B cell (primary cell): ENCODE results near the gene PTPN1. TPM values are rescaled to one million over a fixed set of nuclear protein-coding genes. Genes with fewer than 3 reads are reported as not detected.

Experiments used
- ATAC-seq: fragments of 200-7000 bp; cut with Tn5 transposase; one replicate; pipeline ENCODE4 v1.10.0; 2021; ENCODE audit warnings: low read depth, mild to moderate bottlenecking, moderate number of reproducible peaks, moderate library complexity
- CTCF ChIA-PET: fragments of 350-600 bp; sonication (Branson Sonifier 250); formaldehyde crosslinking; loops from one replicate; lab custom pipeline; 2021; ENCODE audit warnings: antibody characterized with exemption, inconsistent platforms; lab: Charles Lee
- POLR2A ChIA-PET: fragments of 350-600 bp; sonication (Branson Sonifier 250); formaldehyde crosslinking; loops from one replicate; lab custom pipeline; 2021; ENCODE audit warnings: antibody characterized with exemption; lab: Charles Lee
- DNase-seq: peaks from one replicate; pipeline ENCODE4 v3.0.0; 2013
- H2AFZ ChIP-seq: 2 replicates; pipeline ENCODE4 v1.6.1; 2012; ENCODE audit warnings: mild to moderate bottlenecking, low read depth, low read length; ENCODE audit not compliant: insufficient read depth, poor library complexity, severe bottlenecking
- H3K27ac ChIP-seq, 2 donors: 1 replicate in 1 of 2; 2 replicates in 1 of 2; pipeline ENCODE4 v1.5.1; 2012 to 2013; ENCODE audit warnings: low read length in 2 of 2, mild to moderate bottlenecking in 2 of 2, moderate library complexity in 1 of 2
- H3K27me3 ChIP-seq, 4 experiments: fragments of 200-600 bp in 1 of 4; sonication (generic) in 1 of 4; replicated peaks in 1 of 4; 1 replicate in 2 of 4; 2 replicates in 2 of 4; pipeline versions ENCODE4 v1.6.1 to v1.7.0; 2013 to 2016; ENCODE audit warnings: low read length in 3 of 4, mild to moderate bottlenecking in 2 of 4, mixed read lengths in 1 of 4, moderate library complexity in 1 of 4; ENCODE audit not compliant: insufficient read depth in 4 of 4, control insufficient read depth in 3 of 4; ENCODE audit errors: control extremely low read depth in 1 of 4
- H3K36me3 ChIP-seq, 2 experiments: replicated peaks in 1 of 2; 1 replicate in 1 of 2; 2 replicates in 1 of 2; pipeline versions ENCODE4 v1.6.1 to v1.7.1; 2013; ENCODE audit warnings: low read length in 1 of 2; ENCODE audit not compliant: insufficient read depth in 2 of 2, control insufficient read depth in 1 of 2; ENCODE audit errors: control extremely low read depth in 1 of 2, extremely low read depth in 1 of 2
- H3K4me1 ChIP-seq, 2 donors: fragments of 200-600 bp in 1 of 2; sonication (generic) in 1 of 2; 1 replicate in 1 of 2; 2 replicates in 1 of 2; pipeline versions ENCODE4 v1.5.1 to v1.6.1; 2013 to 2017; ENCODE audit warnings: low read length in 2 of 2; ENCODE audit not compliant: control insufficient read depth in 2 of 2, insufficient read depth in 2 of 2
- H3K4me2 ChIP-seq: replicated peaks from 2 replicates; pipeline ENCODE3; 2012; ENCODE audit warnings: mild to moderate bottlenecking, low read depth, low read length; ENCODE audit not compliant: poor library complexity, severe bottlenecking
- H3K4me3 ChIP-seq, 5 experiments: fragments of 200-600 bp in 1 of 5; sonication (generic) in 1 of 5; 1 replicate in 3 of 5; 2 replicates in 2 of 5; pipeline versions ENCODE4 v1.5.1 to v1.7.0; 2011 to 2016; ENCODE audit warnings: low read length in 4 of 5, mild to moderate bottlenecking in 4 of 5, low read depth in 2 of 5, control low read depth in 1 of 5, moderate library complexity in 1 of 5; ENCODE audit not compliant: insufficient read depth in 1 of 5; ENCODE audit errors: control extremely low read depth in 1 of 5, extremely low read depth in 1 of 5
- H3K79me2 ChIP-seq: fragments of 200-600 bp; sonication (generic); one replicate; pipeline ENCODE4 v1.6.0; 2016; ENCODE audit warnings: low read length; ENCODE audit not compliant: control insufficient read depth, insufficient read depth
- H3K9ac ChIP-seq: fragments of 200-600 bp; sonication (generic); 2 replicates; pipeline ENCODE4 v1.6.1; 2017; ENCODE audit warnings: mild to moderate bottlenecking, low read length, moderate library complexity
- H3K9me3 ChIP-seq, 3 donors: one replicate each; pipeline versions ENCODE4 v1.6.1 to v1.7.1; 2013; ENCODE audit warnings: low read length in 2 of 3; ENCODE audit not compliant: control insufficient read depth in 2 of 3, insufficient read depth in 1 of 3; ENCODE audit errors: control extremely low read depth in 1 of 3
- H4K20me1 ChIP-seq: 2 replicates; pipeline ENCODE4 v1.6.0; 2012; ENCODE audit warnings: mild to moderate bottlenecking, low read length; ENCODE audit not compliant: insufficient read depth, control insufficient read depth, poor library complexity, severe bottlenecking
- H3K27ac Mint-ChIP-seq: one replicate; pipeline ENCODE4 v1.8.0; 2021; ENCODE audit warnings: mixed read lengths
- H3K27me3 Mint-ChIP-seq: one replicate; pipeline ENCODE4 v1.8.0; 2021; ENCODE audit warnings: mixed read lengths
- H3K4me1 Mint-ChIP-seq: one replicate; pipeline ENCODE4 v1.8.0; 2021; ENCODE audit warnings: mixed read lengths
- H3K4me3 Mint-ChIP-seq: one replicate; pipeline ENCODE4 v1.8.0; 2021; ENCODE audit warnings: mixed read lengths
- H3K9me3 Mint-ChIP-seq: one replicate; pipeline ENCODE4 v1.8.0; 2022; ENCODE audit warnings: mixed read lengths; ENCODE audit not compliant: insufficient read depth
- EZH2 ChIP-seq: IDR thresholded peaks from 2 replicates; pipeline ENCODE4 v1.6.1; 2012; ENCODE audit warnings: borderline replicate concordance, low read depth, mild to moderate bottlenecking, moderate library complexity, low read length; ENCODE audit not compliant: insufficient read depth, poor library complexity, severe bottlenecking
- WGBS: methylation state at CpG from one replicate; pipeline ENCODE4 v1.1.5; 2013; ENCODE audit warnings: missing lambda C conversion rate; ENCODE audit not compliant: insufficient coverage; 5-methylcytosine and 5-hydroxymethylcytosine counted together
- intact Hi-C: fragments of 100-400 bp; cut with micrococcal nuclease; formaldehyde crosslinking; loops from one replicate; pipeline ENCODE4 v1.10.0; 2022
- polyA plus RNA-seq: library from polyadenylated mRNA; depleted of rRNA; stranded (reverse); fragments of >200 nt; gene quantifications from 2 replicates; pipeline ENCODE4 v1.2.3, GENCODE V29; 2012
- total RNA-seq, 2 donors: library from RNA; stranded (reverse); fragments of 120-200 nt in 1 of 2; gene quantifications; 1 replicate in 1 of 2; 2 replicates in 1 of 2; pipeline versions ENCODE4 v1.2.3 to v1.2.4, GENCODE V29; 2013 to 2022
- TF ChIP-seq, protein P1 (sequence below): fragments of 200-600 bp; IDR thresholded peaks from one replicate; pipeline ENCODE4 v1.8.0; 2022; ENCODE audit warnings: antibody characterized with exemption, mild to moderate bottlenecking

PTPN1 gene
- total and polyA plus RNA-seq, 2 donors (not counting 1 experiment from before 2014, with no cell fraction given) = 77.4 to 134 TPM

DNA sequence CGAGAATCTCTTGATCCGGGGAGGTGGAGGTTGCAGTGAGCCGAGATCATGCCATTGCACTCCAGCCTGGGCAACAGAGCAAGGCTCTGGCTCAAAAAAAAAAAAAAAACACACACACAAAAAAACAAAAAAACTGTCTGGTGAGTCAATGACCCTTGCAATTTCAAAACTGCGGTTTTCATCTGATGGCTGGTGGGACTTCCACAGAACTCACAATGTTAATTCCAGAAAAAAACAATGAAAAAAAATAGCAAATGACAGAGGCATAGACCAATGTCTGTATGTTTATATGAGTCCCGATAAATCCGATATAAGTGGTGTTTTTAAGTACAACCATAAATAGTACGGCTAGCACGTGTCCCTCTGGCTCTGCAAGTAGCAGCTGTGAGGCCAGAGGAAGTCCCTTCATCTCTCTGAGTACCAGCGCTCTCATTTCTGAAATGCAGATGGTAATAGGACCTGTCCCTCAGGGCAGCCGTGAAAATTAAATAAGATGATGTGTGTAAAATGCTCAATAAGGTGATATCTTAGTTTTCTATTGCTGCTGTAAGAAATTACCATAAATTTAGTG is 21.9 kb upstream of the PTPN1 start:
- H2AFZ ChIP-seq = no peak overlapping the region
- H3K27me3 ChIP-seq = peaks cover 0 to 2% (median 0%) of the 10 kb centered on the region in 4 experiments
- peak overlapping the region; percentile 9 for H3K4me2 ChIP-seq
- H3K27me3 Mint-ChIP-seq = no peaks in the 10 kb centered on the region
- peak overlapping the region; percentile 51 for H3K4me3 Mint-ChIP-seq
- intact Hi-C loops = no loop called here
- no peak overlapping the region for H3K9ac ChIP-seq
- H3K4me3 ChIP-seq = no peak overlapping the region
- H3K4me1 Mint-ChIP-seq = peaks cover 34% of the 10 kb centered on the region
- no peak overlapping the region for H3K27ac ChIP-seq
- H3K79me2 ChIP-seq = peaks cover 4% of the 10 kb centered on the region
- H3K27ac Mint-ChIP-seq = peak overlapping the region; percentile 61
- no peak for TF ChIP-seq EZH2
- TF ChIP-seq, protein P1, sequence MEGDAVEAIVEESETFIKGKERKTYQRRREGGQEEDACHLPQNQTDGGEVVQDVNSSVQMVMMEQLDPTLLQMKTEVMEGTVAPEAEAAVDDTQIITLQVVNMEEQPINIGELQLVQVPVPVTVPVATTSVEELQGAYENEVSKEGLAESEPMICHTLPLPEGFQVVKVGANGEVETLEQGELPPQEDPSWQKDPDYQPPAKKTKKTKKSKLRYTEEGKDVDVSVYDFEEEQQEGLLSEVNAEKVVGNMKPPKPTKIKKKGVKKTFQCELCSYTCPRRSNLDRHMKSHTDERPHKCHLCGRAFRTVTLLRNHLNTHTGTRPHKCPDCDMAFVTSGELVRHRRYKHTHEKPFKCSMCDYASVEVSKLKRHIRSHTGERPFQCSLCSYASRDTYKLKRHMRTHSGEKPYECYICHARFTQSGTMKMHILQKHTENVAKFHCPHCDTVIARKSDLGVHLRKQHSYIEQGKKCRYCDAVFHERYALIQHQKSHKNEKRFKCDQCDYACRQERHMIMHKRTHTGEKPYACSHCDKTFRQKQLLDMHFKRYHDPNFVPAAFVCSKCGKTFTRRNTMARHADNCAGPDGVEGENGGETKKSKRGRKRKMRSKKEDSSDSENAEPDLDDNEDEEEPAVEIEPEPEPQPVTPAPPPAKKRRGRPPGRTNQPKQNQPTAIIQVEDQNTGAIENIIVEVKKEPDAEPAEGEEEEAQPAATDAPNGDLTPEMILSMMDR = no peak
- no peaks in the 10 kb centered on the region for H4K20me1 ChIP-seq
- ChIA-PET POLR2A (interaction anchor here (0.7 to 2.3 kb wide), 4 partner anchors 8 to 378 kb away, joined by 3 to 6 read pairs (median 3); no protein-coding TSS in a partner anchor), CTCF (interaction anchor here (0.7 to 5.1 kb wide), 13 partner anchors 10 to 100 kb away, joined by 3 to 45 read pairs (median 3); no protein-coding TSS in a partner anchor)
- H3K4me1 ChIP-seq = peaks cover 21 to 29% of the 10 kb centered on the region in 2 donors
- 81% methylated on average over 5 of the region's 10 CpGs for WGBS
- no peaks in the 10 kb centered on the region for H3K36me3 ChIP-seq
- peaks cover 0 to 6% (median 0%) of the 10 kb centered on the region in 3 donors for H3K9me3 ChIP-seq
- no peak for DNase-seq
- peak; percentile 41 for ATAC-seq
- no peaks in the 10 kb centered on the region for H3K9me3 Mint-ChIP-seq

DNA sequence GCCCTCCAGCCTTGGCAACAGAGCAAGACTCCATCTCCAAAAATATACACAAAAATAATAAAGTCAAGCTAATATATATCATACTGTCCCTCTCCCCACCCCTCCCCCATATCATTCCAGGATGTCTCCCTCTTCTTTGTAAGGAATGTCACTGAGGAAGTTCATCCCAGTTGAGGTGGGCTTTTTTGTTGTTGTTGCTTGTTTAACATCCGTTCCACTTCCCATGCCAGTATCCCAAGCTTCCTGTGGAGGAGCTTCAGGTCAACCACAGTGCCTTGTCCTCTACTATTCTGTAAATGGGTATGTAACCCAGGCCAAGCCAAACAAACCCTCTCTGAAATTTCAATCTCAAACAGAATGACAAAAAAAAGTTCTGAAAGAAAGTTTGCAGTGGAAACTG is 19.0 kb upstream of the PTPN1 start:
- Histone ChIP-seq H3K79me2 (no peaks in the 10 kb centered on the region), H3K27ac (no peak overlapping the region), H3K36me3 (no peaks in the 10 kb centered on the region), H2AFZ (no peak overlapping the region), H3K4me3 (no peak overlapping the region), H3K4me1 (peaks cover 12 to 16% of the 10 kb centered on the region in 2 donors), H4K20me1 (no peaks in the 10 kb centered on the region), H3K4me2 (no peak overlapping the region), H3K9ac (no peak overlapping the region), H3K9me3 (no peaks in the 10 kb centered on the region), H3K27me3 (peaks cover 0 to 2% (median 0%) of the 10 kb centered on the region in 4 experiments)
- intact Hi-C loops = no loop called here
- Mint-ChIP-seq H3K27ac (no peak overlapping the region), H3K4me1 (peaks cover 27% of the 10 kb centered on the region), H3K4me3 (no peak overlapping the region), H3K27me3 (no peaks in the 10 kb centered on the region), H3K9me3 (no peaks in the 10 kb centered on the region)
- TF ChIP-seq EZH2 = no peak
- TF ChIP-seq, protein P1 = no peak
- WGBS = no CpG with 5 or more reads among the region's 1 CpG
- POLR2A ChIA-PET = interaction anchor here (1.2 kb wide), 1 partner anchor 31 kb away, joined by 3 read pairs; no protein-coding TSS in a partner anchor
- CTCF ChIA-PET = interaction anchor here (1.0 to 5.1 kb wide), 2 partner anchors 12 to 13 kb away, joined by 3 to 45 read pairs; no protein-coding TSS in a partner anchor
- DNase-seq (no peak), ATAC-seq (no peak)
